Kidney (tissue), 2 donors: ENCODE data around the gene LRRC49. TPM values are rescaled to one million over a fixed set of nuclear protein-coding genes. Genes with fewer than 3 reads are reported as not detected.

Experiments used
- polyA plus RNA-seq: library from polyadenylated mRNA; stranded (reverse); fragments of 350-450 nt; fragmentation: Illumina TruSeq; extraction: RNeasy Lipid Tissue Mini Kit (QIAGEN cat#74804); gene quantifications from one replicate; pipeline ENCODE4 v1.2.3, GENCODE V29; 2014; ENCODE audit warnings: low read depth, low replicate concordance; ENCODE audit not compliant: insufficient read depth
- total RNA-seq: library from RNA; stranded (reverse); fragmentation: NEBNext Ultra II Directional; extraction: Animal tissue kit (Norgen Biotek cat#: 25700); gene quantifications from one replicate; pipeline ENCODE4 v1.2.1, GENCODE V29; 2021
- donor health status: DM: yes; HTN: yes; CAD: no.

LRRC49 gene
- total and polyA plus RNA-seq, 2 donors from 2014 or later = 13.2 to 14.2 TPM

Other genes starting within 250 kb of the LRRC49 start
- gene UACA, start 129.3 kb upstream of the LRRC49 start, total RNA-seq = 92.7 TPM
- 49.6 TPM for gene UACA, start 129.3 kb upstream of the LRRC49 start, polyA plus RNA-seq
- gene LARP6, start 38.7 kb upstream of the LRRC49 start, total RNA-seq = 21.0 TPM
- gene LARP6, start 38.7 kb upstream of the LRRC49 start, polyA plus RNA-seq = 62.8 TPM
- gene THAP10, start 393 bp upstream of the LRRC49 start, total RNA-seq = 3.5 TPM
- gene THAP10, start 393 bp upstream of the LRRC49 start, polyA plus RNA-seq = 3.4 TPM
- 36.3 TPM for gene THSD4, start 222.6 kb downstream of the LRRC49 start, total RNA-seq
- 9.4 TPM for gene THSD4, start 222.6 kb downstream of the LRRC49 start, polyA plus RNA-seq